ENCODE measurements around the gene METTL6.

DNA sequence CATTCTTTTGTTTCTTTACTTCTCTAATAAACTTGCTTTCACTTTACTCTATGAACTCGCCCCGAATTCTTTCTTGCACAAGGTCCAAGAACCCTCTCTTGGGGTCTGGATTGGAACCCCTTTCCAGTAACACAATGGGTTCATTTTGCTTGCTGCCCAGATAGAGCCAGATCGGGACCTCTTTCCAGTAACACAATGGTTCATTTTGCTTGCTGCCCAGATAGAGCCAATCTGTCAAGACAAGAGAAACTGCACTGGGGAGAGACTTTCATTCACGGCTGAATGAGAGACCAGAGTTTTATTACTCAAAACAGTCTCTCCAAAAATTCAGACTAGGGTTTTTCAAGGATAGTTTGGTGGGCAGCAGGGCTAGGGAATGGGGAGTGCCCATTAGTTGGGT is 25.4 kb downstream of the METTL6 start:
- TF ChIP-seq ASH2L (IDR thresholded peaks at IDR 0.05; ENCODE audit: borderline replicate concordance, low read depth) (no peak), SUZ12 (IDR thresholded peaks at IDR 0.05; ENCODE audit: unreplicated experiment) (no peak), POLR2AphosphoS5 (IDR thresholded peaks at IDR 0.05; ENCODE audit: low read length) (no peak), RFX5 (IDR thresholded peaks at IDR 0.05; ENCODE audit: low read depth, low read length) (no peak), CBX5 (IDR thresholded peaks at IDR 0.05; ENCODE audit: low read depth) (no peak), POLR2A (IDR thresholded peaks at IDR 0.05; ENCODE audit: low read depth, low read length) (no peak), WRNIP1 (IDR thresholded peaks at IDR 0.05; ENCODE audit: borderline replicate concordance, low read depth, low read length) (no peak)
- TF ChIP-seq, protein P1, sequence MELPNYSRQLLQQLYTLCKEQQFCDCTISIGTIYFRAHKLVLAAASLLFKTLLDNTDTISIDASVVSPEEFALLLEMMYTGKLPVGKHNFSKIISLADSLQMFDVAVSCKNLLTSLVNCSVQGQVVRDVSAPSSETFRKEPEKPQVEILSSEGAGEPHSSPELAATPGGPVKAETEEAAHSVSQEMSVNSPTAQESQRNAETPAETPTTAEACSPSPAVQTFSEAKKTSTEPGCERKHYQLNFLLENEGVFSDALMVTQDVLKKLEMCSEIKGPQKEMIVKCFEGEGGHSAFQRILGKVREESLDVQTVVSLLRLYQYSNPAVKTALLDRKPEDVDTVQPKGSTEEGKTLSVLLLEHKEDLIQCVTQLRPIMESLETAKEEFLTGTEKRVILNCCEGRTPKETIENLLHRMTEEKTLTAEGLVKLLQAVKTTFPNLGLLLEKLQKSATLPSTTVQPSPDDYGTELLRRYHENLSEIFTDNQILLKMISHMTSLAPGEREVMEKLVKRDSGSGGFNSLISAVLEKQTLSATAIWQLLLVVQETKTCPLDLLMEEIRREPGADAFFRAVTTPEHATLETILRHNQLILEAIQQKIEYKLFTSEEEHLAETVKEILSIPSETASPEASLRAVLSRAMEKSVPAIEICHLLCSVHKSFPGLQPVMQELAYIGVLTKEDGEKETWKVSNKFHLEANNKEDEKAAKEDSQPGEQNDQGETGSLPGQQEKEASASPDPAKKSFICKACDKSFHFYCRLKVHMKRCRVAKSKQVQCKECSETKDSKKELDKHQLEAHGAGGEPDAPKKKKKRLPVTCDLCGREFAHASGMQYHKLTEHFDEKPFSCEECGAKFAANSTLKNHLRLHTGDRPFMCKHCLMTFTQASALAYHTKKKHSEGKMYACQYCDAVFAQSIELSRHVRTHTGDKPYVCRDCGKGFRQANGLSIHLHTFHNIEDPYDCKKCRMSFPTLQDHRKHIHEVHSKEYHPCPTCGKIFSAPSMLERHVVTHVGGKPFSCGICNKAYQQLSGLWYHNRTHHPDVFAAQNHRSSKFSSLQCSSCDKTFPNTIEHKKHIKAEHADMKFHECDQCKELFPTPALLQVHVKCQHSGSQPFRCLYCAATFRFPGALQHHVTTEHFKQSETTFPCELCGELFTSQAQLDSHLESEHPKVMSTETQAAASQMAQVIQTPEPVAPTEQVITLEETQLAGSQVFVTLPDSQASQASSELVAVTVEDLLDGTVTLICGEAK (IDR thresholded peaks at IDR 0.05; ENCODE audit: borderline replicate concordance): no peak
- TF ChIP-seq, protein P2, sequence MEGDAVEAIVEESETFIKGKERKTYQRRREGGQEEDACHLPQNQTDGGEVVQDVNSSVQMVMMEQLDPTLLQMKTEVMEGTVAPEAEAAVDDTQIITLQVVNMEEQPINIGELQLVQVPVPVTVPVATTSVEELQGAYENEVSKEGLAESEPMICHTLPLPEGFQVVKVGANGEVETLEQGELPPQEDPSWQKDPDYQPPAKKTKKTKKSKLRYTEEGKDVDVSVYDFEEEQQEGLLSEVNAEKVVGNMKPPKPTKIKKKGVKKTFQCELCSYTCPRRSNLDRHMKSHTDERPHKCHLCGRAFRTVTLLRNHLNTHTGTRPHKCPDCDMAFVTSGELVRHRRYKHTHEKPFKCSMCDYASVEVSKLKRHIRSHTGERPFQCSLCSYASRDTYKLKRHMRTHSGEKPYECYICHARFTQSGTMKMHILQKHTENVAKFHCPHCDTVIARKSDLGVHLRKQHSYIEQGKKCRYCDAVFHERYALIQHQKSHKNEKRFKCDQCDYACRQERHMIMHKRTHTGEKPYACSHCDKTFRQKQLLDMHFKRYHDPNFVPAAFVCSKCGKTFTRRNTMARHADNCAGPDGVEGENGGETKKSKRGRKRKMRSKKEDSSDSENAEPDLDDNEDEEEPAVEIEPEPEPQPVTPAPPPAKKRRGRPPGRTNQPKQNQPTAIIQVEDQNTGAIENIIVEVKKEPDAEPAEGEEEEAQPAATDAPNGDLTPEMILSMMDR (IDR thresholded peaks at IDR 0.05 in 2 of 3, conservative IDR thresholded peaks at IDR 0.05 in 1 of 3; ENCODE audit: control insufficient read depth in 2 of 3, extremely low read depth in 1 of 3, insufficient read depth in 1 of 3, low read depth in 3 of 3, low read length in 3 of 3): no peak
- TF ChIP-seq, protein P3, sequence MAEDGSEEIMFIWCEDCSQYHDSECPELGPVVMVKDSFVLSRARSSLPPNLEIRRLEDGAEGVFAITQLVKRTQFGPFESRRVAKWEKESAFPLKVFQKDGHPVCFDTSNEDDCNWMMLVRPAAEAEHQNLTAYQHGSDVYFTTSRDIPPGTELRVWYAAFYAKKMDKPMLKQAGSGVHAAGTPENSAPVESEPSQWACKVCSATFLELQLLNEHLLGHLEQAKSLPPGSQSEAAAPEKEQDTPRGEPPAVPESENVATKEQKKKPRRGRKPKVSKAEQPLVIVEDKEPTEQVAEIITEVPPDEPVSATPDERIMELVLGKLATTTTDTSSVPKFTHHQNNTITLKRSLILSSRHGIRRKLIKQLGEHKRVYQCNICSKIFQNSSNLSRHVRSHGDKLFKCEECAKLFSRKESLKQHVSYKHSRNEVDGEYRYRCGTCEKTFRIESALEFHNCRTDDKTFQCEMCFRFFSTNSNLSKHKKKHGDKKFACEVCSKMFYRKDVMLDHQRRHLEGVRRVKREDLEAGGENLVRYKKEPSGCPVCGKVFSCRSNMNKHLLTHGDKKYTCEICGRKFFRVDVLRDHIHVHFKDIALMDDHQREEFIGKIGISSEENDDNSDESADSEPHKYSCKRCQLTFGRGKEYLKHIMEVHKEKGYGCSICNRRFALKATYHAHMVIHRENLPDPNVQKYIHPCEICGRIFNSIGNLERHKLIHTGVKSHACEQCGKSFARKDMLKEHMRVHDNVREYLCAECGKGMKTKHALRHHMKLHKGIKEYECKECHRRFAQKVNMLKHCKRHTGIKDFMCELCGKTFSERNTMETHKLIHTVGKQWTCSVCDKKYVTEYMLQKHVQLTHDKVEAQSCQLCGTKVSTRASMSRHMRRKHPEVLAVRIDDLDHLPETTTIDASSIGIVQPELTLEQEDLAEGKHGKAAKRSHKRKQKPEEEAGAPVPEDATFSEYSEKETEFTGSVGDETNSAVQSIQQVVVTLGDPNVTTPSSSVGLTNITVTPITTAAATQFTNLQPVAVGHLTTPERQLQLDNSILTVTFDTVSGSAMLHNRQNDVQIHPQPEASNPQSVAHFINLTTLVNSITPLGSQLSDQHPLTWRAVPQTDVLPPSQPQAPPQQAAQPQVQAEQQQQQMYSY (CRISPR knock-in tag; IDR thresholded peaks at IDR 0.05): no peak
- TF ChIP-seq, protein P4, sequence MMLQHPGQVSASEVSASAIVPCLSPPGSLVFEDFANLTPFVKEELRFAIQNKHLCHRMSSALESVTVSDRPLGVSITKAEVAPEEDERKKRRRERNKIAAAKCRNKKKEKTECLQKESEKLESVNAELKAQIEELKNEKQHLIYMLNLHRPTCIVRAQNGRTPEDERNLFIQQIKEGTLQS (IDR thresholded peaks at IDR 0.05; ENCODE audit: borderline replicate concordance, extremely low read depth, low read depth, low read length): no peak
